Heart right ventricle (tissue), 16 donors: ENCODE results near the gene NDUFAF8. TPM values are rescaled to one million over a fixed set of nuclear protein-coding genes. Genes with fewer than 3 reads are reported as not detected.

Experiments
- ATAC-seq, 8 donors: fragments of 200-7000 bp; cut with Tn5 transposase; one replicate each; pipeline ENCODE4 v1.9.1; 2020; ENCODE audit warnings: mild to moderate bottlenecking in 8 of 8, moderate library complexity in 8 of 8, moderate number of reproducible peaks in 1 of 8
- DNase-seq, 2 donors: peaks; one replicate each; pipeline ENCODE4 v3.0.0-alpha.2; 2020
- H3K27ac ChIP-seq, 10 donors: fragments of 200-600 bp; sonication (generic) in 2 of 10; one replicate each; pipeline versions ENCODE4 v1.5.0 to v1.8.0; 2020 to 2022; ENCODE audit warnings: mild to moderate bottlenecking in 3 of 10
- H3K27me3 ChIP-seq, 7 donors: fragments of 200-600 bp; one replicate each; pipeline ENCODE4 v1.8.0; 2021 to 2022; ENCODE audit warnings: mild to moderate bottlenecking in 2 of 7
- H3K36me3 ChIP-seq, 9 donors: fragments of 200-600 bp; sonication (generic) in 1 of 9; one replicate each; pipeline versions ENCODE4 v1.5.0 to v1.8.0; 2020 to 2022; ENCODE audit warnings: mild to moderate bottlenecking in 2 of 9
- H3K4me1 ChIP-seq, 9 donors: fragments of 200-600 bp; sonication (generic) in 1 of 9; one replicate each; pipeline versions ENCODE4 v1.5.0 to v1.8.0; 2020 to 2022; ENCODE audit warnings: mild to moderate bottlenecking in 4 of 9
- H3K4me3 ChIP-seq, 10 donors: fragments of 200-600 bp; sonication (generic) in 2 of 10; one replicate each; pipeline versions ENCODE4 v1.5.0 to v1.8.0; 2020 to 2022; ENCODE audit warnings: mild to moderate bottlenecking in 7 of 10, moderate library complexity in 2 of 10
- H3K9me3 ChIP-seq, 11 donors: fragments of 200-600 bp in 10 of 11; sonication (generic) in 2 of 11; one replicate each; pipeline versions ENCODE4 v1.5.0 to v1.8.0; 2013 to 2022; ENCODE audit warnings: mild to moderate bottlenecking in 2 of 11, control low read depth in 1 of 11, moderate library complexity in 1 of 11
- CTCF ChIP-seq, 9 donors: fragments of 200-600 bp; sonication (generic) in 2 of 9; IDR thresholded peaks; one replicate each; pipeline versions ENCODE4 v1.5.0 to v1.8.0; 2021 to 2022; ENCODE audit warnings: antibody characterized with exemption in 9 of 9, mild to moderate bottlenecking in 5 of 9, moderate library complexity in 1 of 9
- WGBS, 2 donors: extraction: QIAGEN DNeasy Blood & Tissue Kit; methylation state at CpG; one replicate each; pipeline ENCODE4 v1.1.7; 2013; ENCODE audit warnings: inconsistent platforms in 1 of 2; 5-methylcytosine and 5-hydroxymethylcytosine counted together
- intact Hi-C, 10 donors: fragments of 100-400 bp; cut with DNase I; formaldehyde crosslinking; loops; one replicate each; pipeline versions ENCODE4 v1.11.1 to v1.14.2; 2022
- polyA plus RNA-seq, 2 donors: library from polyadenylated mRNA; stranded (reverse); fragments of 200-250 nt; gene quantifications; one replicate each; pipeline ENCODE4 v1.2.3, GENCODE V29; 2013
- total RNA-seq, 10 donors: library from RNA; stranded (reverse); fragmentation: NEBNext Ultra II Directional in 3 of 10; extraction: Animal tissue kit (Norgen Biotek cat#: 25700) in 3 of 10; gene quantifications; one replicate each; pipeline versions ENCODE4 v1.2.1 to v1.2.4, GENCODE V29; 2021 to 2023
- donor health status: Arrhythmogenic right ventricular cardiomyopathy.
- donor health status: ischemic (EF 13 %, LVEDD 7.1; RV severe dilation, severe dysfunction).
- donor health status: healthy with polysubstance abuse.
- donor health status: DM: no; HTN: yes; CAD: no.
- donor health status: DM: no; HTN: no; CAD: no.
- donor health status: ischemic (EF 25% LVEDD 6.9; RV normal size, moderate dysfunction).
- donor health status: ischemic (EF 25% LVEDD 5.7; RV mildly dilated, moderate dysfunction).
- donor health status: healthy.
- donor health status: DM: yes; HTN: yes; CAD: no.
- donor health status: Ischemic cardiomyopathy.
- donor health status: ischemic (EF 35%, LVEDD 5.7; RV mildly dilated, moderate dysfunction).
- donor health status: nonischemic (EF 11% LVEDD 7.7; RV severe dilation, severe dysfunction).
- donor health status: DM: yes; HTN: yes; CAD: no.
- donor health status: PGD.
- donor health status: ischemic (EF 29% LVEDD 5.4; RV normal size, mild dysfunction).
- donor health status: nonischemic (EF 23%, LVEDD 6.1; RV moderate dilation, normal function).

The NDUFAF8 gene
- total and polyA plus RNA-seq, 12 donors, result 41.5 to 74.8 (median 58.9) TPM

- H3K36me3 ChIP-seq, result peaks cover 0 to 97% (median 15%) of the 10 kb centered on the region in 9 donors
Observed at GRCh38 chr17:81279278-81280275, 40.5 kb downstream of the NDUFAF8 start.

GRCh38 chr17:81280571-81280970 is 41.5 kb downstream of the NDUFAF8 start:
- no peaks in the 10 kb centered on the region for H3K27me3 ChIP-seq
- peaks cover 0 to 90% (median 11%) of the 10 kb centered on the region in 9 donors for H3K36me3 ChIP-seq
- H3K27ac ChIP-seq, result no peak overlapping the region
- DNase-seq (no peak), ATAC-seq (no peak)
- TF ChIP-seq CTCF (IDR thresholded peaks at IDR 0.05), result no peak
- no peaks in the 10 kb centered on the region for H3K9me3 ChIP-seq
- 95 to 97% methylated on average over 24 of the region's 24 CpGs for WGBS, 2 donors
- intact Hi-C loops, result no loop called here
- no peak overlapping the region for H3K4me3 ChIP-seq
- peaks cover 6 to 34% (median 22%) of the 10 kb centered on the region in 9 donors for H3K4me1 ChIP-seq

More at GRCh38 chr17:81279278-81280275, 40.5 kb downstream of the NDUFAF8 start:
- no peak for TF ChIP-seq CTCF (IDR thresholded peaks at IDR 0.05)
- intact Hi-C loops, result no loop called here
- peaks cover 0 to 24% (median 15%) of the 10 kb centered on the region in 9 donors for H3K4me1 ChIP-seq
- H3K9me3 ChIP-seq, result no peaks in the 10 kb centered on the region
- WGBS, 2 donors, result 96% methylated on average over 50 of the region's 50 CpGs
- H3K27ac ChIP-seq, result no peak overlapping the region
- no peak for ATAC-seq
- no peaks in the 10 kb centered on the region for H3K27me3 ChIP-seq
- DNase-seq, result no peak
- H3K4me3 ChIP-seq, result no peak overlapping the region

GRCh38 chr17:81282141-81282540 is 43.0 kb downstream of the NDUFAF8 start:
- H3K9me3 ChIP-seq, result no peaks in the 10 kb centered on the region
- H3K27ac ChIP-seq, result no peak overlapping the region
- WGBS, 2 donors, result 94 to 96% methylated on average over 32 to 33 of the region's 33 CpGs
- ATAC-seq, result no peak
- H3K4me1 ChIP-seq, result peaks cover 15 to 45% (median 35%) of the 10 kb centered on the region in 9 donors
- DNase-seq, result no peak
- H3K36me3 ChIP-seq, result peaks cover 0 to 76% (median 0%) of the 10 kb centered on the region in 9 donors
- intact Hi-C loops, result no loop called here
- no peak for TF ChIP-seq CTCF (IDR thresholded peaks at IDR 0.05)
- H3K4me3 ChIP-seq, result no peak overlapping the region
- no peaks in the 10 kb centered on the region for H3K27me3 ChIP-seq

- H3K9me3 ChIP-seq, result no peaks in the 10 kb centered on the region
- ATAC-seq, result no peak
- H3K4me1 ChIP-seq, result peaks cover 15 to 45% (median 34%) of the 10 kb centered on the region in 9 donors
- peaks cover 0 to 76% (median 0%) of the 10 kb centered on the region in 9 donors for H3K36me3 ChIP-seq
- WGBS, 2 donors, result 96% methylated on average over 16 of the region's 16 CpGs
- no peak for DNase-seq
- intact Hi-C loops, result no loop called here
- no peaks in the 10 kb centered on the region for H3K27me3 ChIP-seq
- no peak overlapping the region for H3K27ac ChIP-seq
- no peak overlapping the region for H3K4me3 ChIP-seq
- no peak for TF ChIP-seq CTCF (IDR thresholded peaks at IDR 0.05)
Observed at GRCh38 chr17:81282876-81283275, 43.8 kb downstream of the NDUFAF8 start.
